GM10847 (cell line): ENCODE measurements around the gene EVA1A.

Experiments
- POLR2A ChIP-seq: IDR thresholded peaks from 2 replicates; pipeline ENCODE4 v1.6.1; 2011; ENCODE audit not compliant: insufficient read length; ENCODE audit errors: extremely low read depth

The EVA1A gene

DNA sequence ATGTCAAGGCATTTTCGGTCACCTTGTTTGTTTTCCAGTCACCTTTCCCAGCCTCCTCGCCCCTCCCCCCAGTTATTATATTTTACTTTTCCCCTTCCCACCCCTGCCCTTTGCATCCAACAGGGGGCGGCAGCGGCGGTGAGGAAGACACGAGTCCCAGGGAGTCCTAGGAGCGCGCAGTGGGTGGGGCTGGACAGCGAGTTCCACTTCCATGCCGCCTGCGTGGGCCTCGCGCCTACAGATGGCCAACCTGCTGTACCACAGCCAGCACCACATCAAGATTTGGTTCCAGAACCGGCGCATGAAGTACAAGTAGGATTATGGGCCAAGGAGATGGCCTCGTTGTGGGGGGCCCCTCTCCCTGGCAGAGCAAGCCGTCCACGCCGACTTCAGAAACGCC lies 37.2 kb upstream of the EVA1A start:
- no peak for TF ChIP-seq POLR2A

DNA sequence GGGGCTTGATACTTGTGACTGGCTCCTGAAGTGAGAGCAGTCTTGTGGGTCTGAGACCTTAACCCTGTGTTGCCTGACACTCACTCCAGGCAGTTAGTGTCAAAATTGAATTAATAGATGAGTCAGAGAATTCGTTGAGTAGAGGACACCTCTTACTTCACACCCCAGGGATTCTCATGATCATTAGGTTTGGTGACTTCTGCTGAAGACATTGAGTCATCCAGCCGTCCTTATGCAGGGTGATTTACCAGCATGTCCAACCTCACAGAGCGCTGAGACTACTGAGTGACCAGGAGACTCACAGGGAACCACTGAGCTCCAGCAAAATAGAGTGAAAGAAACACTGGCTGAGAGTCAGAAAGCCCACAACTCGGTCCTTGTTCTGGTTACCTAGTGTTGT lies 36.0 kb upstream of the EVA1A start:
- no peak for TF ChIP-seq POLR2A

GRCh38 chr2:75595541-75596395 lies 35.0 kb upstream of the EVA1A start:
- TF ChIP-seq POLR2A, result no peak

GRCh38 chr2:75594596-75594995 lies 33.9 kb upstream of the EVA1A start:
- TF ChIP-seq POLR2A, result no peak

- TF ChIP-seq POLR2A, result no peak
These were observed 32.1 kb upstream of the EVA1A start for GRCh38 chr2:75592888-75593287.

DNA sequence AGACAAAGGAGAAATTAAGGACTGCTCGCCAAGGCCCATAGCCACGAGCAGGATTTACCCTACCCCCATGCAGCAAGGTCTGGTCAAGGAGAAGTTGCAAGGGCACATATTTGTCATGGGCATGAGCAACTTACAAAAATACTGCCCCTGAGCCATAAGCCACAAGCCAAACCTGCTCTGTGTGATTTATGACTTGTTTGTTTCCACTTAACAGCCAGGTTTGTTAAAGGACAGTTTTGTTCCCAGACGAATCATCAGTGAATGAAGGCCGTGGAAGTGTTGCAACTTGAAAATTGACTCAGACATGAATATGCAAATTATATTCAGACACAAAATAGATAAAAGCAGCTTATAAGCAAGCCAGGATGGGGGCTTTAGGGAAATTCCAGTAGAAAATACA lies 31.3 kb upstream of the EVA1A start:
- no peak for TF ChIP-seq POLR2A

GRCh38 chr2:75589391-75590105 lies 28.8 kb upstream of the EVA1A start:
- no peak for TF ChIP-seq POLR2A

DNA sequence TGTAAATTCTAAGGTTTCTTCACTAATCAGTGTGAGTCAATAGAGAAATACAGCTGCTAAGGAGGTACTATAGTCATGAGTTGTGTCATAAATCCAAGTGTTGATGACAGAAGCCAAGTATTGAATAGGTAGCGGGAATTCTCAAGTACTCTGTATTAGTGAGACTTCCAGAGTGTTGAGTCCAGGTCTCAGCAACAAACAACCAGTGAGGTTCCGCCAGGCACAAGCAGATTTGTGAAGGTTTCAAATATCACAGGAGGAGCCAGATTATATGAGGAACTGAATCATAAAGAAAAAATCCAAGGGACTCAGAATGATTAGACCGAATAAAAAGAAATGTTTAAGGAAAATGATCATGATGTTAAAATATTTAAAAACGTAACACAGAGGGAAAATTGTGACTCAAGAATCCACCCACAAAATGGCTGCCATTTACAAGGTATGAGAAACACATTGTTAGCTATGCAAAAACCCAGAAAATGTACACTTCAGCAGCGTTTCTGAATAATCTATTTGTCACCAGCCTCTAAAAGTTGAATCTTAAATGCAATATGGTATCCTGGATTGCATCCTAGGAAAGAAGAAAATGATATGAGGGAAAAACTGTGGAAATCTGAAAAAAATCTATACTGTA lies 27.3 kb upstream of the EVA1A start:
- TF ChIP-seq POLR2A, result no peak

- TF ChIP-seq POLR2A, result no peak
These were observed 26.2 kb upstream of the EVA1A start for GRCh38 chr2:75586971-75587370.

GRCh38 chr2:75582840-75583239 lies 22.1 kb upstream of the EVA1A start:
- no peak for TF ChIP-seq POLR2A

DNA sequence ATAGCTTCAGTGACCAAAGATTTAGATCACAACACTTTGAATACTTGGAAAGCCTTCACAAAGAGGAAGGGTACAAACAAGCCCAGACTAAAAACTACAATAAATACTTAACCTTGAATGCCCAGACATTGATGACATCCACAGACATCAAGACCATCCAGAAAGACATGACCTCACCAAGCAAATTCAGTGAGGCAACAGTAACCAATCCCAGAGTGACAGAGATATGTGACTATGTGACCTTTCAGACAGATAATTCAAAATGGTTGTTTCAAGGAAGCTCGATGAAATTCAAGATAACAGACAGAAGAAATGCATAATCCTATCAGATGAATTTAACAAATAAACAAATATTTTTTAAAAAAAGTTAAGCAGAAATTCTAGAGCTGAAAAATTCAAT lies 19.9 kb upstream of the EVA1A start:
- no peak for TF ChIP-seq POLR2A

GRCh38 chr2:75580156-75580555 lies 19.4 kb upstream of the EVA1A start:
- no peak for TF ChIP-seq POLR2A

DNA sequence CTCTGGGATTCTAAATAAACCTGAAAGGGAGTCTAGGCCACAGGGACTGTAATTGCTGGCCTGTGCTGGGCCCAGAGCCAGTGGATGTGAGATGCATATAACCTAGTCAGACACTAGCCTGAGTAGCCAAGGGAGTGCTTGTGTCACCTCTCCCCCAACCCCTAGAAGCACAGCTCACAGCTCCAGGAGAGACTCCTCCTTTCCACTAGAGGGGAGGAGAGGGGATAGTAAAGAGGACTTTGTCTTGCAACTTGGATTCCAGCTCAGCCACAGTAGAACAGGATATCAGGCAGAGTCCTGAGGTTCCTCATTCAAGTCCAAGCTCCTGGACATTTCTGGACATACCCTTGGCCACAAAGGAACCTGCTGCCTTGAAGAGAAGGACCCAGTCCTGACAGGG lies 18.4 kb upstream of the EVA1A start:
- TF ChIP-seq POLR2A, result no peak

DNA sequence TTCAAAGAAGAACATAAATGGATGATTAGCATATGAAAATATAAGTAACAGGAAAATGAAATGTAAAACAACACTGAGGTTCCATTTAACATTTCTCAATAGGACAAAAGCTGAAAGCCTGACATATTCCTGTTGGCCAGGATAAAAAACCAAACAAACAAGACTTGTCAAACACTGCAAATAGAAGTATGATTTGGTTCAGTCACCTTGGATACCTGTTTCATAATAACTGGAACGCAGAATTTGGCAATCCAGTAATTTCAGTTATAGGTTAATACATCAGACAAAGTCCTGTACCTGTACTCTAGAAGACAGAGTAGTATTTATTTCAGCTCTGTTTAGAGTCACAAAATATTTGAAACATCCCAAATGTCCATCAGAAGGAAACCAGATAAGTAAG lies 16.5 kb upstream of the EVA1A start:
- no peak for TF ChIP-seq POLR2A

DNA sequence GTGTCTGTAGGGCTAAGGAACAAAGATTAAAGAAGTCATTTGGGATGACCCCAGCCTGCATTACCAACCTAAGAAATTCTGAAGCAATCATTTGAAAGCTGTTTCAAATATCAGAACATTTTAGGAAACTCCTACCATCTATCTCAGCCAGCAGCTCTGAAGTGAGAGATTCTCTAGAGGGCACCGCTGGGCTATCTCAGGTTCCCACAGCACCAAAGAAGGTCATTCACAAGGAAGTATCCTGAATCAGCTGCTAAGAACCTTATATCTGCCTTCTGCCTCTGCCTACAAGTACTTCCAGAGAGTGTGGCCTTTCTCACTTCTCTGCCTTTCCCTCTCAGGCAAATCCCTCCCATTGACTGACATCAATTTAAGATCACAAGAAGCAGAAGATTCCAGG lies 13.4 kb upstream of the EVA1A start:
- TF ChIP-seq POLR2A, result no peak
